ENCODE data around the gene FSTL3.
A peak's percentile ranks its signal among the peaks of the same experiment; 100 is the strongest.
"Not testable (repeated sequence)": the region's sequence is repeated elsewhere in the genome, so short reads cannot be mapped to it uniquely, and the experiment has no call there.

FSTL3 gene

GRCh38 chr19:711254-711653 is 35.1 kb downstream of the FSTL3 start:
- no peak for DNase-seq

- DNase-seq, result no peak
Measured at GRCh38 chr19:715347-715746, 39.2 kb downstream of the FSTL3 start.

GRCh38 chr19:718251-718951 is 42.2 kb downstream of the FSTL3 start:
- DNase-seq, result no peak

- DNase-seq, result no peak
Measured at GRCh38 chr19:718991-719512, 42.9 kb downstream of the FSTL3 start.

GRCh38 chr19:719636-720344 is 43.6 kb downstream of the FSTL3 start:
- DNase-seq, result peak in 1 of 2 donors; percentile 28

- DNase-seq, result no peak
Measured at GRCh38 chr19:720345-721160, 44.4 kb downstream of the FSTL3 start.

- DNase-seq, result no peak
Measured at GRCh38 chr19:722553-723101, 46.4 kb downstream of the FSTL3 start.

GRCh38 chr19:723247-723646 is 47.1 kb downstream of the FSTL3 start:
- no peak for DNase-seq

- DNase-seq, result no peak
Measured at GRCh38 chr19:723714-724113, 47.5 kb downstream of the FSTL3 start.

- no peak for DNase-seq
Measured at GRCh38 chr19:725461-726089, 49.4 kb downstream of the FSTL3 start.

- DNase-seq, result no peak
Measured at GRCh38 chr19:726993-727956, 51.1 kb downstream of the FSTL3 start.

GRCh38 chr19:728011-728410 is 51.8 kb downstream of the FSTL3 start:
- no peak for DNase-seq

GRCh38 chr19:729564-729963 is 53.4 kb downstream of the FSTL3 start:
- DNase-seq, result not testable (repeated sequence)

GRCh38 chr19:729965-730668 is 53.9 kb downstream of the FSTL3 start:
- no peak for DNase-seq

- no peak for DNase-seq
Measured at GRCh38 chr19:731000-731399, 54.8 kb downstream of the FSTL3 start.

GRCh38 chr19:732148-733069 is 56.2 kb downstream of the FSTL3 start:
- no peak for DNase-seq
